ENCODE results near the gene FNIP2.

FNIP2 gene

DNA sequence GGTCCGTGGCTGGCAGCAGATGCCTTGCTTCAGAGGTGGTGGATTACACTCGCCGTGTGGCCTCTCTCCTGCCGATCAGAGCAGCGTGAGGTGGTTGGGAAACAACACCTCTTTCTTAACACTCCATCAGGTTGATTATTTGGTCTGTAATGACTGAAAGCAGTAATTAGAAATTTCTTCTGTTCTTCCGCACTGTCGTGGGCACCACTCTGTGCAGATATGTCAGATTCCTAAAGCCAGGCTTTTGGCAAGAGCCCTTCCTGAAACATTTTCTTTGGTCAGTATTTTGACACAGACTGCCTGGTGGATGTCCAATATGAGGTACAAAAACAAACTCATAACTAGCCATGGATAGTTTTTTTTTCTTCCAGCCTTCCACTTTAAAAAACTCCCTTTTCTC, 100.9 kb downstream of the FNIP2 start:
- TF ChIP-seq CTCF (IDR thresholded peaks at IDR 0.05; ENCODE audit: control extremely low read depth, extremely low read depth, low read depth, missing control alignments), result no peak
- CTCF ChIA-PET, result interaction anchor here (4.0 to 5.3 kb wide), 2 partner anchors 12 to 19 kb away, joined by 21 to 27 read pairs; no protein-coding TSS in a partner anchor
- POLR2A ChIA-PET, result no interaction called here
- no peak for DNase-seq (ENCODE audit: extremely low spot score)

- CTCF ChIA-PET, result no interaction called here
- no peak for TF ChIP-seq CTCF (IDR thresholded peaks at IDR 0.05; ENCODE audit: control extremely low read depth, extremely low read depth, low read depth, missing control alignments)
- DNase-seq (ENCODE audit: extremely low spot score), result no peak
- POLR2A ChIA-PET, result no interaction called here
These were observed 101.4 kb downstream of the FNIP2 start for GRCh38 chr4:158870282-158870625.

DNA sequence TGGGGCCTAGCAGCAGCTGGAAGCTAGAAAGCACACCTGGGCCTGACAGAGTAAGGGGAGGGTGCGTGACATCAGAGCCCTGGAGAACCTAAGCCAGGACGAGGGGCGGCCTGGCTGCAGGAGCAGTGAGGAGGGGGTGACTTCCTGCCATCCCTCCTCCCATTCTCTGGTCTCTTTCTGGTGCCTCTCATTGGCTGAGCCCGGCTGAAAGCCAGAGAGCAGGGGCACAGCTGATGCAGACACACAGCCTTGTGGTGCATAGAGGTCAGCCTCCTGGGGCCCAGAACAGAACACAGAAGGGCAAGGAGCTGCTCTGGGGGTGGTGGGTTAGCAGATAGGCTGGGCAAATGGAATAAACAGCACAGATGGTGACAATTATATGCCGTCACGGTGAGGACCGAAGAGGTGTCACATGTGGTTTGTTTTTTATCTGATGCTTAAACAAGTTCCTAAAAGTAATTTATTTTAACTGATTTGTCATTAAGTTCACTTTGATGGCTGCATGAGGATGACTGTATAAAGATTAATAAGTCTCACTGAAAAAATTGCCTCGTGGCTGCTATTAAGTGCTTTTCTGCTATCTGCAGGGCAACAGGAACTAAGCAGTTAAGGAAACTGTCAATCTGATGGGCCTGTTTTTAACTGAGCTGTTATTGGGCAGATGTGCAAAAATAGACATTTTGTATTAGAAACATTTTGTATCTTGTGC, 102.0 kb downstream of the FNIP2 start:
- POLR2A ChIA-PET, result no interaction called here
- CTCF ChIA-PET, result interaction anchor here (1.3 kb wide), 1 partner anchor 14 kb away, joined by 3 read pairs; no protein-coding TSS in a partner anchor
- no peak for DNase-seq (ENCODE audit: extremely low spot score)
- TF ChIP-seq CTCF (IDR thresholded peaks at IDR 0.05; ENCODE audit: control extremely low read depth, extremely low read depth, low read depth, missing control alignments), result no peak

- ChIA-PET POLR2A (no interaction called here), CTCF (interaction anchor here (1.3 kb wide), 1 partner anchor 15 kb away, joined by 3 read pairs; no protein-coding TSS in a partner anchor)
- TF ChIP-seq CTCF (IDR thresholded peaks at IDR 0.05; ENCODE audit: control extremely low read depth, extremely low read depth, low read depth, missing control alignments), result no peak
- no peak for DNase-seq (ENCODE audit: extremely low spot score)
These were observed 102.5 kb downstream of the FNIP2 start for GRCh38 chr4:158871335-158871724.

DNA sequence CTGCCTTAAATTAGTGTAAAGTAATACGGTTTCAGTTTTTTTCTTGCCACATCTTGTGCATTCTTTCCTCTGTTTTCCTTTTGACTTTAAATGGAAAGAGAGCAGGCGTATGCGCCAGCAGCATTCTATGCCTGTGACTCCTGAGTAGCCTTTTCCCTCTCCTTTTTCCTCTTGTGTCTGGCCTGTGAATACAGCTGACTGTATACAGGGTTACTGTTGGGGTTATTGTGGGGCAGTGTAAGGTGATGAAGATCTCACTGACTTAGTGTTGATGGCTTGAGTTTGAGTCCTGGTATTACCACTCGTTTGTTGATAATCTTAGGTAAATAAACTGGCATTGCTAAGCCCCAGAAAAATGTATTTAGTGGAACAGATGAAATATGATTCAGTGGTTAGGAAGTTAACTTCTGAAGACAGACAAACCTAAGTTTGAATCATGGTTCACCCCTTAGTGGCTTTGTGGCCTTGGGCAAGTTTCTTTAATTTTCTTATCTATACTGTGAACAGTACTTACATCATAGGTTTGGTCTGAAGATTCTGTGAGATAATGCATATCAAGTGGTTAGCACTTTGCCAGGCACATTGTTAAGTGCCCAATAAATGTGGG, 105.1 kb downstream of the FNIP2 start:
- ChIA-PET POLR2A (no interaction called here), CTCF (interaction anchor here (0.9 to 1.4 kb wide), 3 partner anchors 17 to 43 kb away, joined by 3 to 4 read pairs (median 3); no protein-coding TSS in a partner anchor)
- TF ChIP-seq CTCF (IDR thresholded peaks at IDR 0.05; ENCODE audit: control extremely low read depth, extremely low read depth, low read depth, missing control alignments), result no peak
- DNase-seq (ENCODE audit: extremely low spot score), result no peak

DNA sequence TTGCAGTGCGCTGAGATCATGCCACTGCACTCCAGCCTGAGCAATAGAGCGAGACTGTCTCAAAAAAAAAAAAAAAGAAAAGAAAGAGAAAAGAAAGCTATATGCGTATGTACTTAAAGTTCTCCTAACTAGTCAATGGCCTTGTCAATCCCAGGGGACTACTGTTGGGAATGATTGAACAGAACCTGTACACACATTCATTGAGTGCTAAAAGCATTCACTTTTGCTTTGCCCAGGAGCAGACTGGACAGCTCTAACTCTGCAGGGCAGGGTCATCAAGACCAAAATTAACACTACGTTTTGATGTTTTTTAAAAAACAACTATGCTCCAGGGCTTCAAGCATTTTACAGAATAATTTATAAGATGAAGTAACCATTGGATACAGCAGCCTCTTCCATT, 106.2 kb downstream of the FNIP2 start:
- ChIA-PET POLR2A (no interaction called here), CTCF (interaction anchor here (0.9 to 1.4 kb wide), 3 partner anchors 18 to 42 kb away, joined by 3 to 4 read pairs (median 3); no protein-coding TSS in a partner anchor)
- no peak for DNase-seq (ENCODE audit: extremely low spot score)
- TF ChIP-seq CTCF (IDR thresholded peaks at IDR 0.05; ENCODE audit: control extremely low read depth, extremely low read depth, low read depth, missing control alignments), result no peak
